NCI-H2196 treated with DMSO at 0.1 percent for 48 hours (cell line): Measurements from ENCODE around the gene CHST2.

Experiments
- DNase-seq: peaks from one replicate; lab custom pipeline; 2025; ENCODE audit not compliant: unreplicated experiment; lab: John Stamatoyannopoulos, UW

CHST2 gene

GRCh38 chr3:143098032-143098764, 21.4 kb upstream of the CHST2 start:
- DNase-seq: no peak

DNA sequence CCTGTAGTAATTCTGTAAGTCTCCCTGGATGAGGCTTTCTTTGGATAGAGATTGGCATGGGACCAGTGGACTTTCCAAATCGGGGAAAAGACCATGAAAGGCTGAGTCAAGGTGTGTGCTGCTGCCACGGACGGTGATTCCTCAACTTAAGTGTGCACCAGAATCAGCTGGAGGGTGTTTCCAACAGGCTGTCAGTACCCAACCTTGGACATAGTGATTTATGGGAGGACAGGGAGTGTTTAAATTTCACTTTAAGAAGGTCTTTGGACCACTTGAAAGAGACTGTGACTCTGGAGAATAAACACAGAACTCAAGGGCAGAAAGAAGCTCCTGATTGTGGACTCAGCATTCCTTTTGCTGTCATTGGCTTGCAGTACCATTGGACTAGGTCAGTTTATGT, 20.4 kb upstream of the CHST2 start:
- DNase-seq: no peak

DNA sequence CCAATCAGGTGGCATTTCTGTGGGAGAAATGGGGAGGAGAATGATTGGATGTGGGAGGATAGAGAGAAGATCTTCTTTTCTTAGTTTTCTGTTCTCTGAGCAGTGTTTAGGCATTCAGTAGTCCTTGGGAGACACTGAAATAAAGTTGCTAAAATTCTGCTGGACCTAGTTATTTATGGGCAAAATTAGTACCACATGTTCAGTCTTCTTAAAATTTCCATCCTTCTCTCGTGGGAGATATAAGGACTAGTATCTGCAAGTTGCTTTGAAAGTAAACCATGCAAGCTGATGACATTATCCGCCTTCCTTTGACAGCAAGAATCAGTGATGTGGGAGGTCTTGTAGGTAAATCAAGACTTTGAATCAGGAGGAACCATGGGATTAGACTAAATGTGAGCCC, 19.9 kb upstream of the CHST2 start:
- DNase-seq: no peak

DNA sequence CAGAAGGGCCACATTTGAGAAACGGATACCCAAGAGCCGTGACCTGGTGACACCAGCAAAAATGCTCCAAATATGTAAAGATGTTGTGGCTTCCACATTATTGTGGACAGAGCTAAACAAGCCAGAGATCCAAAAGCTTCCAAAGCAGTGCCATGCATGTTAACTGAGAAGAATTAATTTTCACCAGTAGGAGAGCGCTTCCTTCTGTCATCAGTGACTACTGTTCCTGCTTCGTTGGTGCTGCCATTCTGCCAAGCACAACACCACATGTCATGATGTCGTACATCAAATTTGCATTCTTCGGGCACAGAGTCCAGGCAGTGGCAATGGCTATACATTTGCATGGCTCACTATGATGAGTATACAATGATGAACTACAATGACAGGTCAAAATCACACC, 19.1 kb upstream of the CHST2 start:
- DNase-seq: no peak

DNA sequence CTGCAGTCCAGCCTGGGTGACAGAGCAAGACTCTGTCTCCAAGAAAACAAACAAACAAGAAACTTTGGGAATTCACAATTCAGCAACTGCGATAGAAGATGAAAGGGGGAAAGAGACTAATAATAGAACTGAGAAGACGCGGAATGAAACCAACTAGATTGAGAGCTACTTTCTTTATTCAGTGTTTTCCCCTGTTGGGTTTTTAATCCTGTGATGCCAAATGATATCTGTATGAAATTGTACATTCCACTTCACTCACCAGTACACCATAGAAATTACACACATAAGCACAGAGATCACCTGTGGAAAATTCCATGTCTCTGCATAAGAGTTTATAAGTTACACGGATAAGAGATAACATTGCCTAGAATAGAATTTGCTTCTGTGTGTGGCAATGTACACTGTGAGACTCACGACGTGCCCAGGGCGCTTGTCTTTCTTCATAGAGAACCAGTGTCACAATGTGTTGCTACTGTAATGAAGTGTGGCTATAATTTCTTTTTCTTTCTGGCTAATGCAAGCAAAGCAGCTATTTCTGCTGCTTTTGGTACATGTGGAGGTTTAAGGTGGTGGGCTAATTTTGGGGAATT, 17.7 kb upstream of the CHST2 start:
- DNase-seq: no peak

DNA sequence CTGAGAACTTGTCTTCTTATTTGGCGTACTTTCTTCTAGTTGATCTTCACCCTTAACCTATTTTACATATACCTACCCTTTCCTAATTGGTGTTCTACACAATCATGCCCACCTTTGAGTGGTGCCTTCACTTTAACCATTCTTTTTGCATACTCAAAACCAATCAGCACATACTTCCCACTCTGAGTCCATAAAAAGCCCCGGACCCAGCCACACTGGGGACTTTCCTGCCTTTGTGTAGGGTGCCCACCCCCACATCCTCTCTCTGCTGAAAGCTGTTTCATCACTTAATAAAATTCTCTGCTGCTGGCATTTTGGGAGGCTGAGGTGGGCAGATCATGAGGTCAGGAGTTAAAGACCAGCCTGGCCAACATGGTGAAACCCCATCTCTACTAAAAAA, 15.9 kb upstream of the CHST2 start:
- DNase-seq: no peak

DNA sequence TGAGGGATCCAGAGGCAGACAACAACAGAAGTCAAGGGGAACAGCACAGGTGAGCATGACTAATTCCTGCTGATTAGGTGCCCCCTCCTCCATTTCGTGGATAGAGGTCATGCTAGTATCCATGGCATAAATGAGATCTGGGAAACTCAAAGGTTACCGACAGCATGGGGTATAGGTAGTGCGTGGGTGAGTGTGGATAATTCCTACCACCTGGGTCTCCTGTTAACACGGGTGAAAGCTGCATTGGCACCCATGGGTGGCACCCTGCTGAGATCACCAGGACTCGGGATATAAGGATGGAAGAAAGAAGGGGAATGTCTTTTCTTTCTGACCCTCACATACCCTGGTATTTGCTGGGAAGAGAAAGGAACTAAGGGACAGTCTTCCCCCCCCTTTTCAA, 14.4 kb upstream of the CHST2 start:
- DNase-seq: no peak

DNA sequence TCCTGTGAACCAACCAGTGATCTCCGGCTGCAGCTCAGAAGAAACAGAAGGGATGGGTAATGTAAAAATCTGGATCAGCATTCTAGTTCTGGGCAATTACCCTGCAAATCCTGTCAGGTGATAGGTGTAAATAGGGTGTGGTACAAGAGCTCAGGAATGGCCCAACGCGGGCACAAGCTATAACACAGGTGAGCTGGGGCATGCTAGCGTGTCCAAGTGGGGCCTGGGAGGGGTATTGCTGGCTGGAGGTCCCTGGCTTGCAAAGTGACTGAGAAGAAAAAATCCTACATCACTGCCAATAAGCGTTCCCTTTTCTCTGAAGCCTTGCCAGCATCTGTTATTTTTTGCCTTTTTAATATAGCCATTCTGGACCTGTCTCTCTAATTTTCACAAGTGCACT, 9.7 kb upstream of the CHST2 start:
- DNase-seq: no peak

- no peak for DNase-seq
These were observed 9.2 kb upstream of the CHST2 start for GRCh38 chr3:143110371-143110770.

- no peak for DNase-seq
These were observed 952 bp upstream of the CHST2 start for GRCh38 chr3:143118630-143119008.

DNA sequence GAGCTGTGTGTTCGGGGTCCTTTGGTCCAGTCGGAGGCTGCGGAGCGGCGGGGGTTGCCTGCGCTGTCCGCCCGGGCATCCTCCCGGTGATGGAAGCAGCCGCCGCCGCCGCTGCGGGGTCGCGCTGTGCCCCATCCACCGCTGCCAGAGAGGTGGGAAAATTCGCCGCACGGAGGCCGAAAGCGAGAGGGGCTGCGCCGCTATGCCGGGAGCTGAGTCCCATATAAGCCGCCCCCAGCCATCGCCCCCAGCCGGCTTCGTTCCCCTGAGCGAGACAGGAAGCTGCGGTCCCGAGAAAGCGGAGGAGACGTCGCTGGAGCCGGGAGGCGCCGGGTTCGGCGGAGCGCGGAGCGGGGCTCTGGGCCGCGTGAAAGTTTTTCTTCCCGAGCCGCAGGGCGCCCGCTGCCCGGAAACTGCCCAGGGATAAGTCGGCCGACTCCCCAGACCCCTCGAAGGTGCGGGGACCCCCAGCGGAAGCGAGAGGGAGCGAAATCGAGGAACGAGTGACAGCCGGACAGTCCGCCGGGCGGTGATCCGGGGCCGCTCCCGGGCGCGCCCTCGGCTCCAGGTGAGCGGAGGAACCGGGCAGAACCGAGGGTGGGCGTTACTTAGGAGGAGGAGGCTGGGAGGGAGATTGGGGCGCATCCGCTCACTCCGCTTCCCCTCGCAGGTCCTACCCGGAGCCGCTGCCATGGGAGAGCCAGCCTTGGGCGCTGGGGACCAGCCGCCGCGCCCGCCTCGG, 574 bp downstream of the CHST2 start:
- DNase-seq: no peak

DNA sequence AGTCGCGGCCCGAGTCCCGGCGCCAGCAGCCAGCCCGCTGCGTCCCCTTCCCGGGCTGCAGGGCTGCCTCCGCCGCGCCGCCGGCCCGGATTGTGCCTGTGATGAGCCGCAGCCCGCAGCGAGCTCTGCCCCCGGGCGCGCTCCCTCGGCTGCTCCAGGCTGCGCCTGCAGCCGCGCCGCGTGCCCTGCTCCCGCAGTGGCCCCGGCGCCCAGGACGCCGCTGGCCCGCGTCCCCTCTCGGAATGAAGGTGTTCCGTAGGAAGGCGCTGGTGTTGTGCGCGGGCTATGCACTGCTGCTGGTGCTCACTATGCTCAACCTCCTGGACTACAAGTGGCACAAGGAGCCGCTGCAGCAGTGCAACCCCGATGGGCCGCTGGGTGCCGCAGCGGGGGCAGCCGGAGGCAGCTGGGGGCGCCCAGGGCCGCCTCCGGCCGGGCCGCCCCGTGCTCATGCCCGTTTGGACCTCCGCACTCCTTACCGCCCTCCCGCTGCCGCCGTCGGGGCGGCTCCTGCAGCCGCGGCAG, 1.2 kb downstream of the CHST2 start:
- no peak for DNase-seq

- no peak for DNase-seq
These were observed 1.9 kb downstream of the CHST2 start for GRCh38 chr3:143121241-143122088.

- DNase-seq: no peak
These were observed 2.5 kb downstream of the CHST2 start for GRCh38 chr3:143122089-143122430.

GRCh38 chr3:143122608-143123352, 3.2 kb downstream of the CHST2 start:
- no peak for DNase-seq

GRCh38 chr3:143123353-143123984, 3.9 kb downstream of the CHST2 start:
- no peak for DNase-seq

- no peak for DNase-seq
These were observed 5.3 kb downstream of the CHST2 start for GRCh38 chr3:143124601-143125520.

GRCh38 chr3:143127801-143128200, 8.2 kb downstream of the CHST2 start:
- no peak for DNase-seq
